Head of caudate nucleus (tissue), 42 donors: ENCODE results near the gene ZEB2.

ENCODE experiments used
- DNase-seq, 42 donors: peaks; one replicate each; pipeline versions ENCODE4 v3.0.0 to v3.0.0-alpha.2; 2020 to 2021; ENCODE audit warnings: mixed read lengths in 7 of 42
- intact Hi-C: fragments of 100-400 bp; cut with DNase I; formaldehyde crosslinking; loops from one replicate; pipeline ENCODE4 v1.15.0; 2022

The ZEB2 gene

GRCh38 chr2:144533221-144533620 lies 13.3 kb upstream of the ZEB2 start:
- DNase-seq, result no peak
- intact Hi-C loops, result no loop called here

- intact Hi-C loops, result no loop called here
- no peak for DNase-seq
Measured at GRCh38 chr2:144530596-144530995, 10.7 kb upstream of the ZEB2 start.

- intact Hi-C loops, result no loop called here
- peak in 1 of 42 donors; percentile 17 for DNase-seq
Measured at GRCh38 chr2:144529841-144530240, 9.9 kb upstream of the ZEB2 start.

- intact Hi-C loops, result no loop called here
- DNase-seq, result no peak
Measured at GRCh38 chr2:144528108-144528507, 8.2 kb upstream of the ZEB2 start.

- DNase-seq, result no peak
Measured at GRCh38 chr2:144526831-144527230, 6.9 kb upstream of the ZEB2 start.

GRCh38 chr2:144524118-144525009 lies 4.4 kb upstream of the ZEB2 start:
- intact Hi-C loops, result loop anchor here (5.0 kb wide), 3 partner anchors 183 to 513 kb away; a partner anchor contains a TSS
- peak in 38 of 42 donors; percentile 48 to 86 (median 70) for DNase-seq

More at GRCh38 chr2:144526831-144527230, 6.9 kb upstream of the ZEB2 start:
- intact Hi-C loops, result no loop called here

GRCh38 chr2:144523596-144524117 lies 3.7 kb upstream of the ZEB2 start:
- intact Hi-C loops, result loop anchor here (5.0 kb wide), 3 partner anchors 184 to 514 kb away; a partner anchor contains a TSS
- peak in 4 of 42 donors; percentile 21 to 69 (median 32) for DNase-seq

- peak in 38 of 42 donors; percentile 43 to 87 (median 66) for DNase-seq
- intact Hi-C loops, result loop anchor here (5.0 kb wide), 3 partner anchors 184 to 514 kb away; a partner anchor contains a TSS
Measured at GRCh38 chr2:144522897-144523595, 3.1 kb upstream of the ZEB2 start.

- intact Hi-C loops, result loop anchor here (5.0 kb wide), 3 partner anchors 185 to 515 kb away; a partner anchor contains a TSS
Measured at GRCh38 chr2:144522176-144522896, 2.4 kb upstream of the ZEB2 start.

GRCh38 chr2:144521686-144522085 lies 1.8 kb upstream of the ZEB2 start:
- DNase-seq, result peak in 1 of 42 donors; percentile 14
- intact Hi-C loops, result loop anchor here (5.0 kb wide), 3 partner anchors 186 to 516 kb away; a partner anchor contains a TSS

More at GRCh38 chr2:144522176-144522896, 2.4 kb upstream of the ZEB2 start:
- DNase-seq, result peak in 1 of 42 donors; percentile 28

- peak in 1 of 42 donors; percentile 36 for DNase-seq
- intact Hi-C loops, result loop anchor here (5.0 kb wide), 3 partner anchors 186 to 516 kb away; a partner anchor contains a TSS
Measured at GRCh38 chr2:144520756-144521487, 1.0 kb upstream of the ZEB2 start.

- intact Hi-C loops, result loop anchor here (5.0 kb wide), 1 partner anchor 92 kb away; no protein-coding TSS in a partner anchor
- no peak for DNase-seq
Measured at GRCh38 chr2:144519597-144519933, 354 bp downstream of the ZEB2 start.

GRCh38 chr2:144518748-144519596 lies 947 bp downstream of the ZEB2 start:
- intact Hi-C loops, result loop anchor here (5.0 kb wide), 1 partner anchor 92 kb away; no protein-coding TSS in a partner anchor
- DNase-seq, result peak in 2 of 42 donors; percentile 22 to 29

GRCh38 chr2:144517866-144518747 lies 1.8 kb downstream of the ZEB2 start:
- peak in 6 of 42 donors; percentile 25 to 77 (median 59) for DNase-seq
- intact Hi-C loops, result loop anchor here (5.0 kb wide), 1 partner anchor 91 kb away; no protein-coding TSS in a partner anchor

- peak in 31 of 42 donors; percentile 21 to 80 (median 53) for DNase-seq
Measured at GRCh38 chr2:144516981-144517865, 2.7 kb downstream of the ZEB2 start.

More at GRCh38 chr2:144516981-144517865, 2.7 kb downstream of the ZEB2 start:
- intact Hi-C loops, result loop anchor here (5.0 kb wide), 1 partner anchor 90 kb away; no protein-coding TSS in a partner anchor
